GM23338 (cell line): Measurements from ENCODE around the gene DRC7. TPM values are rescaled to one million over a fixed set of nuclear protein-coding genes. Genes with fewer than 3 reads are reported as not detected.

Experiments used
- ATAC-seq: fragments of 200-7000 bp; cut with Tn5 transposase; 3 replicates; pipeline ENCODE4 v1.9.1; 2020
- DNase-seq: peaks from one replicate; pipeline ENCODE4 v3.0.0-alpha.2; 2015; ENCODE audit warnings: low spot score
- H2AFZ ChIP-seq: fragments of 200-600 bp; sonication (generic); 2 replicates; pipeline ENCODE4 v1.8.0; 2016; ENCODE audit warnings: antibody characterized with exemption, mild to moderate bottlenecking, moderate library complexity
- H3F3A ChIP-seq: fragments of 200-600 bp; sonication (generic); replicated peaks from 2 replicates; pipeline ENCODE4 v1.8.0; 2017; ENCODE audit warnings: antibody characterized with exemption, mixed run types, low read depth
- H3K27ac ChIP-seq: fragments of 200-600 bp; sonication (generic); 2 replicates; pipeline ENCODE4 v1.6.1; 2016; ENCODE audit warnings: low read depth
- H3K27me3 ChIP-seq: fragments of 200-600 bp; sonication (generic); 2 replicates; pipeline ENCODE4 v1.8.0; 2016; ENCODE audit warnings: mild to moderate bottlenecking, mixed run types, moderate library complexity; ENCODE audit not compliant: insufficient read depth
- H3K36me3 ChIP-seq: fragments of 200-600 bp; sonication (generic); 2 replicates; pipeline ENCODE4 v1.8.0; 2016; ENCODE audit warnings: mild to moderate bottlenecking; ENCODE audit not compliant: insufficient read depth
- H3K4me1 ChIP-seq: fragments of 200-600 bp; sonication (generic); 2 replicates; pipeline ENCODE4 v1.8.0; 2016; ENCODE audit warnings: mild to moderate bottlenecking, moderate library complexity; ENCODE audit not compliant: insufficient read depth
- H3K4me2 ChIP-seq: fragments of 200-600 bp; sonication (generic); 2 replicates; pipeline ENCODE4 v1.7.1; 2017; ENCODE audit warnings: mixed run types
- H3K4me3 ChIP-seq: fragments of 200-600 bp; sonication (generic); 2 replicates; pipeline ENCODE4 v1.6.1; 2016; ENCODE audit warnings: mixed run types
- H3K79me2 ChIP-seq: fragments of 200-600 bp; sonication (generic); replicated peaks from 2 replicates; pipeline ENCODE4 v1.8.0; 2017; ENCODE audit warnings: mild to moderate bottlenecking; ENCODE audit not compliant: insufficient read depth
- H3K9me2 ChIP-seq: fragments of 200-600 bp; sonication (generic); 2 replicates; pipeline ENCODE4 v1.8.0; 2017; ENCODE audit not compliant: insufficient read depth
- H4K20me1 ChIP-seq: fragments of 200-600 bp; sonication (generic); replicated peaks from 2 replicates; pipeline ENCODE4 v1.8.0; 2017; ENCODE audit warnings: mild to moderate bottlenecking; ENCODE audit not compliant: insufficient read depth
- H3K27ac Mint-ChIP-seq: 2 replicates; pipeline ENCODE4 v1.8.0; 2020; ENCODE audit warnings: inconsistent platforms, mild to moderate bottlenecking, moderate library complexity, mixed read lengths
- H3K27me3 Mint-ChIP-seq: 3 replicates; pipeline ENCODE4 v1.8.0; 2022; ENCODE audit warnings: low read depth, mild to moderate bottlenecking, moderate library complexity, mixed read lengths, inconsistent platforms; ENCODE audit not compliant: insufficient read depth, poor library complexity
- H3K36me3 Mint-ChIP-seq: 3 replicates; pipeline ENCODE4 v1.8.0; 2021; ENCODE audit warnings: low read depth, mild to moderate bottlenecking, inconsistent platforms, moderate library complexity, mixed read lengths
- H3K4me1 Mint-ChIP-seq: 3 replicates; pipeline ENCODE4 v1.8.0; 2020; ENCODE audit warnings: mild to moderate bottlenecking, inconsistent platforms, mixed read lengths
- H3K4me3 Mint-ChIP-seq: 3 replicates; pipeline ENCODE4 v1.8.0; 2021; ENCODE audit warnings: moderate library complexity, mild to moderate bottlenecking, inconsistent platforms, mixed read lengths
- H3K9me3 Mint-ChIP-seq: 3 replicates; pipeline ENCODE4 v1.8.0; 2020; ENCODE audit warnings: moderate library complexity, mild to moderate bottlenecking, inconsistent platforms, mixed read lengths
- EZH2 ChIP-seq: fragments of 200-600 bp; sonication (generic); IDR thresholded peaks from one replicate; pipeline ENCODE4 v1.8.0; 2017; ENCODE audit warnings: antibody characterized with exemption, mild to moderate bottlenecking, low read depth; ENCODE audit not compliant: unreplicated experiment
- STAT1 ChIP-seq: IDR thresholded peaks from one replicate; pipeline ENCODE4 v1.6.1; 2016; ENCODE audit warnings: antibody characterized with exemption; ENCODE audit not compliant: unreplicated experiment
- ZNF114 ChIP-seq: fragments of 250-450 bp; sonication (Bioruptor Pico); IDR thresholded peaks from 2 replicates; pipeline ENCODE4 v1.5.0; 2020; ENCODE audit warnings: mild to moderate bottlenecking, moderate library complexity
- polyA plus RNA-seq: library from polyadenylated mRNA; unstranded; fragments of >200 nt; fragmentation: Nextera tagmentation; extraction: Ambion mirVana; gene quantifications from 2 replicates; pipeline ENCODE4 v1.2.1, GENCODE V29; 2016
- total RNA-seq: library from RNA; depleted of rRNA; stranded (reverse); fragments of >200 nt; shearing (Covaris generic); gene quantifications from 2 replicates; pipeline ENCODE4 v1.2.3, GENCODE V29; 2014
- TF ChIP-seq, protein P1 (sequence below): fragments of 250-450 bp; sonication (Bioruptor Pico); IDR thresholded peaks from 2 replicates; pipeline ENCODE4 v1.5.0; 2020; ENCODE audit warnings: mild to moderate bottlenecking, moderate library complexity
- TF ChIP-seq, protein P2 (sequence below): IDR thresholded peaks from 2 replicates; pipeline ENCODE4 v1.6.1; 2016; ENCODE audit warnings: antibody characterized with exemption
- TF ChIP-seq, protein P3 (sequence below): IDR thresholded peaks from one replicate; pipeline ENCODE4 v1.6.1; 2018; ENCODE audit warnings: antibody characterized with exemption; ENCODE audit not compliant: unreplicated experiment

Gene DRC7
- total and polyA plus RNA-seq, 2 experiments from 2014 or later, result not detected

DNA sequence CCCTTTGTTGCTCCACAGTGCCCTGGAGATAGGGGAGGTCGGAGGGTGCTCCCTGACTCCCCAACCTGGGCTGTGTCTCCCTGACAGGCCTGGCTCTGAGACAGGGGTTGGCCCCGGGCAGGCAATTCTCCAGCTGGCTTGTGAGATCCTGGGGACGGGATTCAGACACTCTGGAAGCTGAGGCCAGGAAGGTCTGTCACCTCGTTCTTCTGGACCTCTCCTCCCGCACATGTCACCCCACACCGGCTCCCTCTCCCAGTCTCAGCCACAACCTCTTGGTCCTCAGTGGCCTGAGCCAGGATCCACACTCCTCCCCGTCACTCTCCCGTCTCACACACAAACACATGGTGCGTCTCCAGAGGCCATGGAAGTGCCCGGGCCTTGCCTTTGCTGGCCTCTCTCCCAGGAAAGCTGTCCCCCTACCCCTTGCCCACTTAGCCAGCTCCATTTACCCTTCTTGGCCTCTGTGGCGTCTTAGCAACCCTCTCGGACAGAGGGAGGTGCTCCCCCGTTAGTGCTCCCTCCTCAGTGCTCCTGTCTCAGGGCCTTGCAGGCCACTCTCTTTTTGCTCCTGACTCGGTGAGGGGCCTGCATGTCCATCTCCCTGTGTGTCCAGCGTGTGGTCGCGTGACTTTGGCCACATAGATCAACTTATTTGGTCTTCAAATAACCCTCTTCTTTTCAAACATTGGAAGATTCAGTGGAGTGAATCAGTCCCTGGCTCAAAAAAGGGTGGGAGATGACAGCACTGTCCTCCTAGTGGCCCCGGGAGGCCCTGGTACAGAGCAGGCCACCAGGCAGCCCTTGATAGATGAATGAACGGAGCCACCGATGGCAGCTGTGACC is 25.8 kb upstream of the DRC7 start (continued):
- TF ChIP-seq, protein P1, sequence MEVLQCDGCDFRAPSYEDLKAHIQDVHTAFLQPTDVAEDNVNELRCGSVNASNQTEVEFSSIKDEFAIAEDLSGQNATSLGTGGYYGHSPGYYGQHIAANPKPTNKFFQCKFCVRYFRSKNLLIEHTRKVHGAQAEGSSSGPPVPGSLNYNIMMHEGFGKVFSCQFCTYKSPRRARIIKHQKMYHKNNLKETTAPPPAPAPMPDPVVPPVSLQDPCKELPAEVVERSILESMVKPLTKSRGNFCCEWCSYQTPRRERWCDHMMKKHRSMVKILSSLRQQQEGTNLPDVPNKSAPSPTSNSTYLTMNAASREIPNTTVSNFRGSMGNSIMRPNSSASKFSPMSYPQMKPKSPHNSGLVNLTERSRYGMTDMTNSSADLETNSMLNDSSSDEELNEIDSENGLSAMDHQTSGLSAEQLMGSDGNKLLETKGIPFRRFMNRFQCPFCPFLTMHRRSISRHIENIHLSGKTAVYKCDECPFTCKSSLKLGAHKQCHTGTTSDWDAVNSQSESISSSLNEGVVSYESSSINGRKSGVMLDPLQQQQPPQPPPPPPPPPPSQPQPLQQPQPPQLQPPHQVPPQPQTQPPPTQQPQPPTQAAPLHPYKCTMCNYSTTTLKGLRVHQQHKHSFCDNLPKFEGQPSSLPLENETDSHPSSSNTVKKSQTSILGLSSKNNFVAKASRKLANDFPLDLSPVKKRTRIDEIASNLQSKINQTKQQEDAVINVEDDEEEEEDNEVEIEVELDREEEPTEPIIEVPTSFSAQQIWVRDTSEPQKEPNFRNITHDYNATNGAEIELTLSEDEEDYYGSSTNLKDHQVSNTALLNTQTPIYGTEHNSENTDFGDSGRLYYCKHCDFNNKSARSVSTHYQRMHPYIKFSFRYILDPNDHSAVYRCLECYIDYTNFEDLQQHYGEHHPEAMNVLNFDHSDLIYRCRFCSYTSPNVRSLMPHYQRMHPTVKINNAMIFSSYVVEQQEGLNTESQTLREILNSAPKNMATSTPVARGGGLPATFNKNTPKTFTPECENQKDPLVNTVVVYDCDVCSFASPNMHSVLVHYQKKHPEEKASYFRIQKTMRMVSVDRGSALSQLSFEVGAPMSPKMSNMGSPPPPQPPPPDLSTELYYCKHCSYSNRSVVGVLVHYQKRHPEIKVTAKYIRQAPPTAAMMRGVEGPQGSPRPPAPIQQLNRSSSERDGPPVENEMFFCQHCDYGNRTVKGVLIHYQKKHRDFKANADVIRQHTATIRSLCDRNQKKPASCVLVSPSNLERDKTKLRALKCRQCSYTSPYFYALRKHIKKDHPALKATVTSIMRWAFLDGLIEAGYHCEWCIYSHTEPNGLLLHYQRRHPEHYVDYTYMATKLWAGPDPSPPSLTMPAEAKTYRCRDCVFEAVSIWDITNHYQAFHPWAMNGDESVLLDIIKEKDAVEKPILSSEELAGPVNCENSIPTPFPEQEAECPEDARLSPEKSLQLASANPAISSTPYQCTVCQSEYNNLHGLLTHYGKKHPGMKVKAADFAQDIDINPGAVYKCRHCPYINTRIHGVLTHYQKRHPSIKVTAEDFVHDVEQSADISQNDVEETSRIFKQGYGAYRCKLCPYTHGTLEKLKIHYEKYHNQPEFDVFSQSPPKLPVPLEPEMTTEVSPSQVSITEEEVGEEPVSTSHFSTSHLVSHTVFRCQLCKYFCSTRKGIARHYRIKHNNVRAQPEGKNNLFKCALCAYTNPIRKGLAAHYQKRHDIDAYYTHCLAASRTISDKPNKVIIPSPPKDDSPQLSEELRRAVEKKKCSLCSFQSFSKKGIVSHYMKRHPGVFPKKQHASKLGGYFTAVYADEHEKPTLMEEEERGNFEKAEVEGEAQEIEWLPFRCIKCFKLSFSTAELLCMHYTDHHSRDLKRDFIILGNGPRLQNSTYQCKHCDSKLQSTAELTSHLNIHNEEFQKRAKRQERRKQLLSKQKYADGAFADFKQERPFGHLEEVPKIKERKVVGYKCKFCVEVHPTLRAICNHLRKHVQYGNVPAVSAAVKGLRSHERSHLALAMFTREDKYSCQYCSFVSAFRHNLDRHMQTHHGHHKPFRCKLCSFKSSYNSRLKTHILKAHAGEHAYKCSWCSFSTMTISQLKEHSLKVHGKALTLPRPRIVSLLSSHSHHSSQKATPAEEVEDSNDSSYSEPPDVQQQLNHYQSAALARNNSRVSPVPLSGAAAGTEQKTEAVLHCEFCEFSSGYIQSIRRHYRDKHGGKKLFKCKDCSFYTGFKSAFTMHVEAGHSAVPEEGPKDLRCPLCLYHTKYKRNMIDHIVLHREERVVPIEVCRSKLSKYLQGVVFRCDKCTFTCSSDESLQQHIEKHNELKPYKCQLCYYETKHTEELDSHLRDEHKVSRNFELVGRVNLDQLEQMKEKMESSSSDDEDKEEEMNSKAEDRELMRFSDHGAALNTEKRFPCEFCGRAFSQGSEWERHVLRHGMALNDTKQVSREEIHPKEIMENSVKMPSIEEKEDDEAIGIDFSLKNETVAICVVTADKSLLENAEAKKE (CRISPR knock-in tag), result no peak
- no peak for TF ChIP-seq ZNF114 (CRISPR knock-in tag)
- TF ChIP-seq, protein P2, sequence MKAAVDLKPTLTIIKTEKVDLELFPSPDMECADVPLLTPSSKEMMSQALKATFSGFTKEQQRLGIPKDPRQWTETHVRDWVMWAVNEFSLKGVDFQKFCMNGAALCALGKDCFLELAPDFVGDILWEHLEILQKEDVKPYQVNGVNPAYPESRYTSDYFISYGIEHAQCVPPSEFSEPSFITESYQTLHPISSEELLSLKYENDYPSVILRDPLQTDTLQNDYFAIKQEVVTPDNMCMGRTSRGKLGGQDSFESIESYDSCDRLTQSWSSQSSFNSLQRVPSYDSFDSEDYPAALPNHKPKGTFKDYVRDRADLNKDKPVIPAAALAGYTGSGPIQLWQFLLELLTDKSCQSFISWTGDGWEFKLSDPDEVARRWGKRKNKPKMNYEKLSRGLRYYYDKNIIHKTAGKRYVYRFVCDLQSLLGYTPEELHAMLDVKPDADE, result no peak

DNA sequence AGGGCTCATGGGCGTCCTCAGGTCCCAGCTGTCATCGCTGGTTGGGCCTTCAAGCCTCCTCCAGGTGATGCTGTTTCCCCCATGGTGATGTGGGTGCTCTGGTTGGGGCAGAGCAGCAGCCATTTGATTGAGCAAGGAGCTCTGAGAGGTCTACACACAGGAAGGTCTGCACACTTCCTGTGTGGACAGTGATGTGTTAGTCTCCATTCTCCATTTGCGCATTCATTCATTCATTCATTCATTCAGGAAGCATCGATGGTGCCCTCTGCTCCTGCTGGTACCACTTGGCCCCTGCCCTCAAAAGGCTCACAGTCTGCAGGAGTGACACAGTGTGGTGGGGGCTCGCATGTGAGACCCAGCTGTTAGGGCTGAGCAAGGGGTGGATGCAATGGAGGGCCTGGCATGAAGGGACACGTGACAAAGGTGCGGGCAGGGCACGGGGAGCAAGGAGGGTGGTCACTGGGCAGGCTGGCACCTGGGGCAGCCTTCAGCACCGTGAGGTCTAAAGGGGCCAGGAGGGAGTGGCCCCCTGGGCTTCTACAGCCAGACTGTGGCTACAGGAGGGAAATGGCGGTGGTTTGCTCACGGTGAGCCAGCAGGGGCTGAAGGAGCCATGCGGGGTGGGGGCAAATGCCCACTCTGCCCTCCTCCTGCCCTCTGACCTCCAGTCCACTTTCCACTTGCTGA is 25.0 kb upstream of the DRC7 start:
- no peak for ATAC-seq
- no peak overlapping the region for H3K4me2 ChIP-seq
- Mint-ChIP-seq H3K27me3 (peaks cover 9% of the 10 kb centered on the region), H3K9me3 (no peaks in the 10 kb centered on the region; the same call in 1 of the 3 replicates), H3K4me3 (no peak overlapping the region), H3K4me1 (peaks cover 4% of the 10 kb centered on the region; the same call in 2 of the 3 replicates), H3K36me3 (no peaks in the 10 kb centered on the region), H3K27ac (no peak overlapping the region)
- H3K36me3 ChIP-seq, result no peaks in the 10 kb centered on the region
- no peaks in the 10 kb centered on the region for H3K27me3 ChIP-seq
- H4K20me1 ChIP-seq, result no peaks in the 10 kb centered on the region
- H3K9me2 ChIP-seq, result no peaks in the 10 kb centered on the region
- no peak overlapping the region for H3K27ac ChIP-seq
- no peaks in the 10 kb centered on the region for H3F3A ChIP-seq
- H3K79me2 ChIP-seq, result no peaks in the 10 kb centered on the region
- H3K4me3 ChIP-seq, result no peak overlapping the region
- H3K4me1 ChIP-seq, result no peaks in the 10 kb centered on the region
- no peak for DNase-seq
- H2AFZ ChIP-seq, result no peak overlapping the region
- TF ChIP-seq, protein P3, sequence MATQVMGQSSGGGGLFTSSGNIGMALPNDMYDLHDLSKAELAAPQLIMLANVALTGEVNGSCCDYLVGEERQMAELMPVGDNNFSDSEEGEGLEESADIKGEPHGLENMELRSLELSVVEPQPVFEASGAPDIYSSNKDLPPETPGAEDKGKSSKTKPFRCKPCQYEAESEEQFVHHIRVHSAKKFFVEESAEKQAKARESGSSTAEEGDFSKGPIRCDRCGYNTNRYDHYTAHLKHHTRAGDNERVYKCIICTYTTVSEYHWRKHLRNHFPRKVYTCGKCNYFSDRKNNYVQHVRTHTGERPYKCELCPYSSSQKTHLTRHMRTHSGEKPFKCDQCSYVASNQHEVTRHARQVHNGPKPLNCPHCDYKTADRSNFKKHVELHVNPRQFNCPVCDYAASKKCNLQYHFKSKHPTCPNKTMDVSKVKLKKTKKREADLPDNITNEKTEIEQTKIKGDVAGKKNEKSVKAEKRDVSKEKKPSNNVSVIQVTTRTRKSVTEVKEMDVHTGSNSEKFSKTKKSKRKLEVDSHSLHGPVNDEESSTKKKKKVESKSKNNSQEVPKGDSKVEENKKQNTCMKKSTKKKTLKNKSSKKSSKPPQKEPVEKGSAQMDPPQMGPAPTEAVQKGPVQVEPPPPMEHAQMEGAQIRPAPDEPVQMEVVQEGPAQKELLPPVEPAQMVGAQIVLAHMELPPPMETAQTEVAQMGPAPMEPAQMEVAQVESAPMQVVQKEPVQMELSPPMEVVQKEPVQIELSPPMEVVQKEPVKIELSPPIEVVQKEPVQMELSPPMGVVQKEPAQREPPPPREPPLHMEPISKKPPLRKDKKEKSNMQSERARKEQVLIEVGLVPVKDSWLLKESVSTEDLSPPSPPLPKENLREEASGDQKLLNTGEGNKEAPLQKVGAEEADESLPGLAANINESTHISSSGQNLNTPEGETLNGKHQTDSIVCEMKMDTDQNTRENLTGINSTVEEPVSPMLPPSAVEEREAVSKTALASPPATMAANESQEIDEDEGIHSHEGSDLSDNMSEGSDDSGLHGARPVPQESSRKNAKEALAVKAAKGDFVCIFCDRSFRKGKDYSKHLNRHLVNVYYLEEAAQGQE, result no peak
- TF ChIP-seq ZNF114 (CRISPR knock-in tag), result no peak
- no peak for TF ChIP-seq STAT1
- TF ChIP-seq EZH2, result no peak
